Ishikawa (cell line): ENCODE measurements around the gene EFHC1.
A peak's percentile ranks its signal among the peaks of the same experiment; 100 is the strongest.

Experiments
- CEBPB ChIP-seq: IDR thresholded peaks from 2 replicates; pipeline ENCODE4 v1.6.1; 2012
- CREB1 ChIP-seq: IDR thresholded peaks from 2 replicates; pipeline ENCODE4 v1.6.1; 2012; ENCODE audit warnings: low read depth
- EGR1 ChIP-seq: IDR thresholded peaks from 2 replicates; pipeline ENCODE4 v1.6.1; 2012
- EP300 ChIP-seq: IDR thresholded peaks from 2 replicates; pipeline ENCODE4 v1.6.1; 2012; ENCODE audit warnings: borderline replicate concordance
- FOXM1 ChIP-seq: IDR thresholded peaks from 2 replicates; pipeline ENCODE4 v1.6.1; 2012; ENCODE audit warnings: low read depth, borderline replicate concordance
- MAX ChIP-seq: IDR thresholded peaks from 2 replicates; pipeline ENCODE4 v1.6.1; 2012
- NFIC ChIP-seq: IDR thresholded peaks from 2 replicates; pipeline ENCODE4 v1.6.1; 2012
- RAD21 ChIP-seq: IDR thresholded peaks from 2 replicates; pipeline ENCODE4 v1.6.1; 2012; ENCODE audit warnings: low read depth
- REST ChIP-seq: IDR thresholded peaks from 2 replicates; pipeline ENCODE4 v1.6.1; 2012; ENCODE audit warnings: low read depth, mild to moderate bottlenecking
- TAF1 ChIP-seq: IDR thresholded peaks from 2 replicates; pipeline ENCODE4 v1.6.1; 2012; ENCODE audit warnings: low read depth, mild to moderate bottlenecking
- TCF12 ChIP-seq: IDR thresholded peaks from 2 replicates; pipeline ENCODE4 v1.6.1; 2012; ENCODE audit warnings: low read depth
- TEAD4 ChIP-seq: IDR thresholded peaks from 2 replicates; pipeline ENCODE4 v1.6.1; 2012
- USF1 ChIP-seq: IDR thresholded peaks from 2 replicates; pipeline ENCODE4 v1.6.1; 2012
- YY1 ChIP-seq: IDR thresholded peaks from 2 replicates; pipeline ENCODE4 v1.6.1; 2012; ENCODE audit warnings: low read depth
- ZBTB7A ChIP-seq: IDR thresholded peaks from 2 replicates; pipeline ENCODE4 v1.6.1; 2012; ENCODE audit warnings: low read depth

Gene EFHC1

GRCh38 chr6:52512199-52512598, 92.1 kb downstream of the EFHC1 start:
- TF ChIP-seq EP300: no peak
- TF ChIP-seq CEBPB: no peak
- no peak for TF ChIP-seq TAF1
- no peak for TF ChIP-seq ZBTB7A

GRCh38 chr6:52513464-52513863, 93.3 kb downstream of the EFHC1 start:
- TF ChIP-seq TEAD4: no peak

- TF ChIP-seq ZBTB7A (no peak), FOXM1 (no peak), CEBPB (no peak), REST (no peak), TCF12 (no peak), MAX (no peak), CREB1 (no peak), NFIC (no peak), EP300 (no peak), EGR1 (no peak), TEAD4 (no peak), TAF1 (no peak), RAD21 (no peak), YY1 (no peak)
Observed at GRCh38 chr6:52513896-52514295, 93.8 kb downstream of the EFHC1 start.

- no peak for TF ChIP-seq FOXM1
- TF ChIP-seq REST: no peak
- no peak for TF ChIP-seq YY1
- TF ChIP-seq USF1: no peak
Observed at GRCh38 chr6:52514514-52514913, 94.4 kb downstream of the EFHC1 start.

GRCh38 chr6:52515219-52515960, 95.2 kb downstream of the EFHC1 start:
- no peak for TF ChIP-seq TCF12
- TF ChIP-seq EGR1: no peak

GRCh38 chr6:52516269-52516668, 96.1 kb downstream of the EFHC1 start:
- no peak for TF ChIP-seq NFIC
- TF ChIP-seq ZBTB7A: no peak
- peak; percentile 46; the same call in 1 of the 2 replicates for TF ChIP-seq REST
